NCI-H1436 treated with DMSO at 0.1 percent for 48 hours (cell line): ENCODE data around the gene EZH2.

ENCODE experiments used
- DNase-seq: peaks from one replicate; lab custom pipeline; 2025; lab: John Stamatoyannopoulos, UW

EZH2 gene

GRCh38 chr7:148804343-148805235 is 79.5 kb downstream of the EZH2 start:
- no peak for DNase-seq

- DNase-seq: no peak
Observed at GRCh38 chr7:148803094-148803493, 81.0 kb downstream of the EZH2 start.

- no peak for DNase-seq
Observed at GRCh38 chr7:148802101-148802493, 82.0 kb downstream of the EZH2 start.

GRCh38 chr7:148800677-148801076 is 83.4 kb downstream of the EZH2 start:
- DNase-seq: no peak

GRCh38 chr7:148799893-148800555 is 84.1 kb downstream of the EZH2 start:
- DNase-seq: no peak

- DNase-seq: no peak
Observed at GRCh38 chr7:148796841-148797240, 87.2 kb downstream of the EZH2 start.

GRCh38 chr7:148794476-148794875 is 89.6 kb downstream of the EZH2 start:
- DNase-seq: no peak

- DNase-seq: no peak
Observed at GRCh38 chr7:148793590-148793989, 90.5 kb downstream of the EZH2 start.

- no peak for DNase-seq
Observed at GRCh38 chr7:148791546-148791945, 92.5 kb downstream of the EZH2 start.

- no peak for DNase-seq
Observed at GRCh38 chr7:148790850-148791249, 93.2 kb downstream of the EZH2 start.

GRCh38 chr7:148790131-148790726 is 93.9 kb downstream of the EZH2 start:
- no peak for DNase-seq

- no peak for DNase-seq
Observed at GRCh38 chr7:148789220-148789619, 94.9 kb downstream of the EZH2 start.

GRCh38 chr7:148787571-148788295 is 96.4 kb downstream of the EZH2 start:
- no peak for DNase-seq

- DNase-seq: no peak
Observed at GRCh38 chr7:148783801-148784527, 100.1 kb downstream of the EZH2 start.

GRCh38 chr7:148782757-148783456 is 101.2 kb downstream of the EZH2 start:
- DNase-seq: no peak

- DNase-seq: no peak
Observed at GRCh38 chr7:148774471-148774870, 109.6 kb downstream of the EZH2 start.

GRCh38 chr7:148773334-148773733 is 110.8 kb downstream of the EZH2 start:
- no peak for DNase-seq

- DNase-seq: no peak
Observed at GRCh38 chr7:148772297-148773089, 111.6 kb downstream of the EZH2 start.

GRCh38 chr7:148770004-148770403 is 114.1 kb downstream of the EZH2 start:
- DNase-seq: no peak

- no peak for DNase-seq
Observed at GRCh38 chr7:148763622-148764021, 120.5 kb downstream of the EZH2 start.
